GM12872 (cell line): ENCODE measurements around the gene UGT1A6.

ENCODE experiments used
- CTCF ChIP-seq: IDR thresholded peaks from 3 replicates; pipeline ENCODE4 v1.5.1; 2011; ENCODE audit warnings: low read depth, mild to moderate bottlenecking, low read length, moderate library complexity; ENCODE audit not compliant: insufficient read depth

Gene UGT1A6

GRCh38 chr2:233692648-233693047 is at the start of gene UGT1A6:
Gene UGT1A6, plus strand, starts transcription at chr2:233692890. Its CDS starts 115 bp downstream, at chr2:233693005.
- TF ChIP-seq CTCF, result no peak

GRCh38 chr2:233643128-233643527 is 49.6 kb upstream of the UGT1A6 start:
- TF ChIP-seq CTCF, result peak; percentile 41

- TF ChIP-seq CTCF, result no peak
These were observed 41.7 kb upstream of the UGT1A6 start for GRCh38 chr2:233650981-233651380.

GRCh38 chr2:233651430-233651829 is 41.3 kb upstream of the UGT1A6 start:
- no peak for TF ChIP-seq CTCF

GRCh38 chr2:233654501-233654900 is 38.2 kb upstream of the UGT1A6 start:
- no peak for TF ChIP-seq CTCF

GRCh38 chr2:233655043-233655442 is 37.6 kb upstream of the UGT1A6 start:
- TF ChIP-seq CTCF, result no peak

- TF ChIP-seq CTCF, result no peak
These were observed 36.2 kb upstream of the UGT1A6 start for GRCh38 chr2:233656443-233656842.

- TF ChIP-seq CTCF, result no peak
These were observed 34.1 kb upstream of the UGT1A6 start for GRCh38 chr2:233658610-233659009.
